Raji (cell line): ENCODE measurements around the gene TMPRSS9.

Experiments
- POLR2A ChIP-seq: IDR thresholded peaks from 2 replicates; pipeline ENCODE4 v1.6.1; 2011; ENCODE audit warnings: low read depth, low read length, control low read depth; ENCODE audit not compliant: insufficient read depth

The TMPRSS9 gene

DNA sequence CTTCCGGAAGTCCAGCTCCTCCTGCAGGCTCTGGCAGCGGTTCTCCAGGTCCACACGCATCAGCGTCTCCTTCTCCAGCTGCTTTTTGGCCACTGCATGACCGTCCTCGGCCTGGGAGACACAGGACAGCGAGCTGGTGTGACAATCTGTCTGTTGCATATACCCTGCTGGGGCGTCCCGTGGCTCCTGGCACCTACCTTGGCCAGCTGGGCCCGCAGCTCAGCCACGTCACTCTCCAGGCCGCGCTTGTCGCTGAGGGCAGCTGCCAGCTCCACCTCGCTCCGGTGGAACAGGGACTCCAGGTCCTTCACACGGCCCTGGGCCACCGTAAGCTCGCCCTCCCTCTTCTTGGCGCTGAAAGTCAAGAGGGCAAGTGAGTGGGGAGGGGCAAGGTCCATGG lies 78.1 kb downstream of the TMPRSS9 start:
- TF ChIP-seq POLR2A: no peak

DNA sequence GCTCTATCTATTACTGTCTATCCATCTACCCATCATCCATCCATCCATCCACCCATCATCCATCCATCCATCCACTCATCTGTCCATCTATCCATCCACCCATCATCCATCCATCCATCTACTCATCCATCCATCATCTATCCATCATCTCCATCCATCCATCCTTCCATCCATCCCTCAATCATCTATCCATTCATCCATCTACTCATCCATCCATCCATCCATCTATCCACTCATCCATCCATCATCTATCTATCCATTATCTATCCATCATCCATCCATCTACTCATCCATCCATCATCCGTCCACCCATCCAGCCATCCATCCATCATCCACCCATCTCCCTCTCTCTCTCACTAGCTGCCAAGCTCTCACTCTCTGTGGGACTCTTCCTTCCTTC lies 80.5 kb downstream of the TMPRSS9 start:
- TF ChIP-seq POLR2A: no peak

DNA sequence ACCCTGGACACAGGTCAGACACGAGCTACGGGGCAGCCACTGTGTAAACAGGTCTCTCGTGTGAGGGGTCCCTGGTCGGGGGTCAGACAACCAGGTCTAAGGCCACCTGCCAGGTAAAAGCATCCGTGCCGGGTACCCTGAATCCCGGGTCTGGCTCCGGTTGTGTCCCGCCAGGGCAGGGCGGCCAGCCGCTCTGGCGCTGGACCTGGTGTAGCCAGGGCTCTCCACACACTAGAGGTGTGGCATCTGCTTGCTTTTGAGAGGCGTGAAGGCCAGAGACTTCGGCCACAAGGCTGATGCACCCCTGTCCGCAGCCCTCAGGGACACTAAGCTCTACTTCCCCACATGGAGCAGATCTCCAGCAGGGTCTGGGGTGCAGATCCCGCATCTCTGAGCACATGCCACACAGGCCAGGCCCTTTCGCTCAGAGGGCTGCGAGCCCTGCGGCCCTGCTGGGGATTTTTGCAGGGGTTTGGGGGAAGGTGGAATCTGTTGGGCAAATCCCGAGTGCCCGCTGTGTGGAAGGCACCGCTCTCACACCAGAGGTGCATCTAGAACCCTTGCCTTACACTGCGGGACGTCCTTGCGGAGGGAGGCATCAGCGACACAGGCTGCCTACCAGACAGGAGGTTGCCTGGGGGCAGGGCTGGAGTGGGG lies 81.2 kb downstream of the TMPRSS9 start:
- TF ChIP-seq POLR2A: no peak

DNA sequence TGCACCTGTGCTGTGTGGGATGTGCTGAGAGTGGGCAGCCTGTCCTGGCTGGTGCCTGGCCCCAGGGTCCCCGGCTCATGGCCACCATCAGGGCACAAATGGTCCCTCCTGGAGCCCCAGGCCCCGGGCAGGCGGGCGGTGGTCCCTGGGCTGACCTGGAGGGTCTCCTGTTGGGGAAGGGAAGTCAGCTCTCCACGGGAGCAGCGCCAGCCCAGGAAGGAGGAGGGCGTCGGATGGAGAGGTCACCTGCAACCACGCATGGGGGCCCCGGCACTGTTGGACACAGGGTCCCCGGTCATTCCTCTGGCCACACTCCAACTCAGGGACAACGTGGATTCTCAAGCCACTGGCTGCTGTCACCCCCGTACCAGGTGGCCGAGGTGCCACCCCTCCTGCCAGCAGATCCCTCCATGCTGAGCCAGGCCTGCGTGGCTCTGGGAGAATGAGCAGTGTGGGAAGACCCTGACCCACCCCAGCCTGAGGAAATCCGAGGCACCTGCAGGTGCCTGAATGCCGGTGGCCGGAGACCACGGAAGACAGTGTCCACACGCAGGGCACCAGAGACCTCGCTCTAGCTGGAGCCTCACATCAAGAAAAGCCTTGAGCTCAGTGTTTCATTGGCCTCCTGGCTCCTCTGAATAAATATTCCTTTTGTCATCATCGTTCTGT lies 83.2 kb downstream of the TMPRSS9 start:
- TF ChIP-seq POLR2A: no peak

DNA sequence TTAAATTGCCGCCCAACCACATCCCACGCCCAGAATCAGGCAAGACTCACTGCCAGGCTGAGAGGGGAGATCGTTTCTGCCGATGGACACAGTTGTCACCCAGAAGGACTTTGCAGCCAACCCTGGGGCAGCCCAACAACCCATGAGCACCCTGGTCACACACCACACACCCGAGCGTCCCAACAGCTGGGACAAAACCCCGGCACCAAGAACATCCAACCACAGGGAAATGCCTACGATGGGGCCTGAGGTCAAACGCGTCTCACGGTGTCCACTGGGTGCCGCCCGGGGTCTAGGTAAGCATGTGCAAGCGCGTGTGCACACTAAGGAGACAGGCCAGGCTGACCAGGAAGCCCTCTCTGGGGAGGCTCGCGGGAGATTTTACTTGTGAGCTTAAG lies 83.7 kb downstream of the TMPRSS9 start:
- TF ChIP-seq POLR2A: no peak

DNA sequence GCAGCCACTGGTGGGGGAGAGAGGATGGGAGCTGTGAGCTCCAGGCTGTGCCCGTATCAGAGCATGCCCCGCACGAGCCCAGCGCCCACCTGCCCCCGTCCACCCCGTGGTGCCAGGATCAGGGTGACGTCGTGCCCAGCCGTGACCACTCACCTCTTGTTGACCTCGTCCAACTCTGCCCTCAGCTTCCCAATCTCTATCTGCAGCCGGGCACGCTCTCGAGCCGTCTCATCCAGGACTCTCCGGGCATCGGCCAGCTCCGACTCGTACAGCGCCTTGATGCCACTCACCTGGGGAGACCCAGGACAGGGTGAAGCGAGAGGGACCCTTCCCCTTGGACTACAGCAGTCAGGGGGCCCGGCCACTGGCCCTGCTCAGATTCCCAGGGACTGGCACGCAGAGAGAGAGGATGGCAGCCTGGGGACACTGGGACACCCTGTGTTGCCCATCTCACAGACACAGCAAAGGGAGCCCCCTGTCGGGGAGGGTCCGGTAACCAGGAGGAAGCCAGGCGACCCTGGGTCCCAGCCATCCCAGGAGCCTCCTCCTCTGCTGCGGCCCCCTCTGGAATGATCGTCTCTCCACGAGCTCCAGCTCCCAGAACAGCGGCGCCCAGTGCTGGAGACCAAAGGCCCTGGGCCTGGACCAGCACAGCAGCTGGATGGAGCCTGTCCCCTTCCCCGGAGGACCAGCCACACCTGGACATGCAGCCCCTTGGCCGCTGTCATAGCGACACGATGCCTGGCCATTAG lies 84.4 kb downstream of the TMPRSS9 start:
- no peak for TF ChIP-seq POLR2A

DNA sequence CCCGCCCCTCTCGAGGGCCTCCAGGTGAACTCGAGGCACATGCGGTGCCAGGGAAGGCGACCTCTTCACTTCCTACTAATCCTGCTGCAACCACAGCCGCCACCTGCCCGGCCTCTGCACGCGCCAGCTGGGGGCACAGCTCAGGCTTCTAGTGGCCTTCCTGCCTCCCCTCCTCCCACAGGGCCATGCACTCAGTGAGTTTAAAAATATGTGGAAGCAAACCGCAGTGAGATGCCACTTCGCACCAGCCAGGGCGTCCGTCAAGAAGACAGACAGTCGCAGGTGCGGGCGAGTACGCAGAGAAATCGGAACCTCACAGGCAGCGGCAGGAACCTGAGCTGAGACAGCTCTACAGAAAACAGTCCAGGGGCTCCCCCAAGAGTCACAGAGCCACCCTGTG lies 86.3 kb downstream of the TMPRSS9 start:
- TF ChIP-seq POLR2A: no peak

DNA sequence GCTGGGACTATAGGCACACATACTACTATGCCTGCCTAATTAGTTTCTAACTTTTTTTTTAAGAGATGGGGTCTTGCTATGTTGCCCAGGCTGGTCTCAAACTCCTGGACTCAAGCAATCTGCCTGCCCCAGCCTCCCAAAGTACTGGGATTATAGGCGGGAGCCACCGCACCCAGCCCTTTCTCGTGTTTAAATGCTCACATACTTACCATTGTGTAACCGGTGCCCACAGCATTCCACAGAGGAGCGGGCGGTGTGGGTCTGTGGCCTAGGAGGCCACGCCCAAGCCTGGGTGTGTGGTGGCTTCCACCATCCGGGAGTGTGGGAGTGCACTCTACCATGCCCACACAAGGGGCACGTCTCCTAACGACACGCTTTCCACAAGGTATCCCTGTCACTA lies 89.0 kb downstream of the TMPRSS9 start:
- TF ChIP-seq POLR2A: no peak

DNA sequence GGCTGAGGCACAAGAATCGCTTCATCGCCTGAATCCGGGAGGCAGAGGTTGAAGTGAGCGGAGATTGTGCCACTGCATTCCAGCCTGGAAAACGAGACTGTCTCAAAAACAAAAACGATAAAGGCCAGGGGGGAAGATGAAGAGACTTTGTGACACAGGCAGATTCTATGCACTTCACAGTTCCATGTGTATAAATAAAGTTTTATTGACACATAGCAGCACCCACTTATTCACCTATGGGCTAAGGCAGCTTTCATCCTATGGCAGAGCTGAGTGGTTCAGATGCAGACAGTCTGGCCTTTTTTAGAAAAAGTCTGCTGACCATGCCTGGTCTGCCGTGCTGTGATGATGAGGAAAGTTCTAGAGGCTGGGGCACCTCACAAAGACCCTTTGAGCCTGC lies 91.1 kb downstream of the TMPRSS9 start:
- TF ChIP-seq POLR2A: no peak

DNA sequence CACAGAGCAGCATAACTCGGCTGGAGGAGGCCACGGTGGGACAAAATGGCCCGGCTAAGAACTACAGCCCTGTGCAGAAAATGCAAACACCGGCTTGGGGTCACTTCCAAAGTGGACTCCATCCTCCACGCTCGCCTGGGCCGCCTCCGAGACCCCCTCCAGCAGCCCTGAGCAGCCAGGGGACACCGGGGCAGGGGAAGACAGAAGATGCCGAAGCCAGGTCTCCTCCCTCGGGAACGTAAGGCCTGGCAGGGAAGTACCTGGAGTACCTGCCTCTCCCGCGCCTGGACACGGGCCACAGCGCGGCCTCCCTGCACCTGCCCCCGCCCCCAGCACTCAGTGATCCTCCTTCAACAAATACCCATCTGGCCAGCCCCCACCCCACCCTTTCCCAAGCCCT lies 91.7 kb downstream of the TMPRSS9 start:
- no peak for TF ChIP-seq POLR2A

DNA sequence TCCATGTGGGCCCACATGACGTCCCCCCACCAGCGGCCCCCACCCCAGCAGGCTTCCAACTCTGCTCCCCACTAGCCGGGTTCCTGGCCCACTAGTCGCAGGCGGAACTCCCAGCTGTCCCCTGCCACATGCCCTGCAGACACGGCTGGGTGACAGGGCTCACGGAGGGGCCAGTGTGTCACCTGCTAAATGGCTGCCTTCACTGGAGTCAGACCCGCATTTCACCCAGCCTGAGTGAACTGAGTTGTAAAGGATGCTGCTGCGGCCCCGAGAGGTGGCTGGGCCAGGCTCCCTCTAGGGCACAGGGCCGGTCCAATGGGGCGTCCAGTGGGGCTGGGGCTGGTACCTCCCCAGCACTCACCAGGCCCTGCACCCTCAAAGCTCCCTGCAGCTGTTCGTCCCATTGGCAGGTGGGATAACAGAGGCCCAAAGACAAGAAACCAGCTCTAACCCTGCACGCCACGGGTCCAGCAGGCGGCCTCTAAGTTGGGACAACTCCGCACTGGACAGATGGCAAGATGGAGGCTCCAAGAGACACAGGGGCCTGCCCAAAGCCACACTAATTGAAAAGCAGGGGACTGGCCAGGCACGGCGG lies 93.5 kb downstream of the TMPRSS9 start:
- TF ChIP-seq POLR2A: no peak

DNA sequence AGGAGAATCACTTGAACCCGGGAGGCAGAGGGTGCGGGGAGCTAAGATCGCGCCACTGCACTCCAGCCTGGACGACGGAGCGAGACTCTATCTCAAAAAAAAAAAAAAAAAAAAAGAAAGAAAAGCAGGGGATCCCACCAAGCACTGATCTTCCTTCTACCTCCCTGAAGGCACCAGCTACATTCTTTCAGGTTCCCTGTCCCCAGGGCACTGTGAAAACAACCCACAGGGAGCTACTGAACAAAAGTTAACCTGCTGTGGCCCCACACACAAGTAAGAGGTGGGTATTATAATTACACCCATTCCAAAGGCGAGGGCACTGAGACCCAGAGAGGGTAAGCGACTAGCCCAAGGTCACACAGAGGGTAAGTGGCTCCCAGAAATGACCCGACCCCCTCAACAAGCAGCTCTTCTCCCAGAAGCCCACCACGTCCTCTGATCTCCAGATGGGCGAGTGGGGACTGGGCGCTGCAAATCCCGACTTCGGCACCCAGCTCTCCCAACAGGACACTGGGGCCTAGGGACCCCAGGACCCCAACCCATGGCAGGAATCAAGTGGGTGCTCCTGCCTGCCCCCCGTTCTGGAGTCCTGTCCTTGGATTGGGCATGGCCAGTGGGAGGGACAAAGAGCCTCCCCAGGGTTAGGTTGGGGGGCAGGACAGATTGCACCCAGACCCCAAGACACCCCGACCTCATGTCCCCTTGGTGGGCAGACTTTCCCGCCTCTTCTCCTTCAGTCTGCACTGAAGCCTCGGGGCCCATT lies 94.3 kb downstream of the TMPRSS9 start:
- TF ChIP-seq POLR2A: no peak

DNA sequence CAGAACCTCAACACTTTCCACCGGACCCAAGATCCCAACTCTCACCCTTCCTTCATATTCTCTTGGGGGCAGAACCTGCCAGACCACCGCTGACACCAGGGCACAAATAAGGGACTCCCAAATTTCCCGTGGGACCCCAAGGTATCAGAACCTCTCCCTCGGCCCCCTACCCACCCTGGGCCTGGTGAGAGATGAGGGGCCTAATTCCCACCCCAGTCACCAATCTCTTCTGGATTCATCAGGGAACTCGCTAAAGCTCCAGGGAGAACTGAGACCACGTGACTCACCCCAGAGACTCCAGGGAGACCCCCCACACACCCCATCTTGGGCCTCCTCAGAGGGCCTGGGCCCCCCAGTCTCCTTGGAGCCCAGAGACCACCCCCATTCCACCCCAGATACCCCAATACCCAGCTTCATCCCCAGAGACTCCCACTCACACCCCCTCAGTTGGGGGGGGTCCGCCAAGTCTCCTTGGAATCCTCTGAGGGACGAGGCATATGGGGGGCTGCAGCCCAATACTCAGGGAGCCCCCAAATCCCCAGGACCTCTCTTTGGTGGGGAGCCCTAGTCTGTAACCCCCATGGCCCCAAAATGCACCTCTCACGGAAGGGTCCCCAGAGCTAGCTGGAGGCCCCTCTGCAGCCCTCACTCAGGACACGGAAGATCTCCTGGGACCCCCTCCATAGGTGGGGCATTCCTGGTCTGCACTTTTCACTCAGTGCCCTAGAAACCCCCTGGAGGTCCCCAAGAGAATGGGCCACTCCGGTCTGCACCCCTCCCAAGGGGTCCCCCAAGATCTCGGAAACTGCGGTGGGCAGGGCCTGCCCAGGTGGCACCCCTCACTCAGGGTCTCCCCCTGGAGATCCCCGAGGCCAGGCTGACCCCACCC lies 95.1 kb downstream of the TMPRSS9 start:
- no peak for TF ChIP-seq POLR2A
